ENCODE measurements around the gene KCNH1.

The KCNH1 gene

DNA sequence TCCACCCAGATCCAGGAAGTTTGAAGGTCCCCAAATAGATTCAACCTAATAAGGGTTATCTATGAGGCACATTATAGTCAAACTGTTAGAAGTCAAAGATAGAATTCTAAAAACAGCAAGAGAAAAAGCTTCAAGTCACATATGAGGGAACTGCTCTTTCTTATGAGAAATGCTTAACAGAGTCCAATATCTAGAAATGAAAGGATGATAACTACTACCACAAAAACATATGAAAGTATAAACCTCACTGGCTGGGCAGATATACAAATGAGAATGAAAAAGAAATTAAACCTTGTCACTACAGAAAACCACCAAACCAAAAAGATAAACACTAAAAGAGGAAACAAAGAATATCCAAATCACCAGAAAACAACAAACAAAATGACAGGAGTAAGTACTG, 201.8 kb downstream of the KCNH1 start:
- H3K9ac ChIP-seq (ENCODE audit: low read length): no peak overlapping the region
- H2AFZ ChIP-seq (ENCODE audit: low read depth, low read length): no peak overlapping the region
- H3K4me2 ChIP-seq (ENCODE audit: low read length): no peak overlapping the region
- H3K4me1 ChIP-seq (ENCODE audit: low read length): no peaks in the 10 kb centered on the region
- H3K9me3 ChIP-seq (ENCODE audit: insufficient read depth, low read length): no peaks in the 10 kb centered on the region
- no peak overlapping the region for H3K4me3 ChIP-seq (ENCODE audit: low read length)
- H3K36me3 ChIP-seq (replicated peaks; ENCODE audit: low read depth, low read length): no peaks in the 10 kb centered on the region
- H3K79me2 ChIP-seq (ENCODE audit: low read length): no peaks in the 10 kb centered on the region
- H3K27me3 ChIP-seq (ENCODE audit: low read depth, low read length): no peaks in the 10 kb centered on the region
- no peaks in the 10 kb centered on the region for H4K20me1 ChIP-seq (ENCODE audit: insufficient read depth, low read length)
- TF ChIP-seq, protein P1, sequence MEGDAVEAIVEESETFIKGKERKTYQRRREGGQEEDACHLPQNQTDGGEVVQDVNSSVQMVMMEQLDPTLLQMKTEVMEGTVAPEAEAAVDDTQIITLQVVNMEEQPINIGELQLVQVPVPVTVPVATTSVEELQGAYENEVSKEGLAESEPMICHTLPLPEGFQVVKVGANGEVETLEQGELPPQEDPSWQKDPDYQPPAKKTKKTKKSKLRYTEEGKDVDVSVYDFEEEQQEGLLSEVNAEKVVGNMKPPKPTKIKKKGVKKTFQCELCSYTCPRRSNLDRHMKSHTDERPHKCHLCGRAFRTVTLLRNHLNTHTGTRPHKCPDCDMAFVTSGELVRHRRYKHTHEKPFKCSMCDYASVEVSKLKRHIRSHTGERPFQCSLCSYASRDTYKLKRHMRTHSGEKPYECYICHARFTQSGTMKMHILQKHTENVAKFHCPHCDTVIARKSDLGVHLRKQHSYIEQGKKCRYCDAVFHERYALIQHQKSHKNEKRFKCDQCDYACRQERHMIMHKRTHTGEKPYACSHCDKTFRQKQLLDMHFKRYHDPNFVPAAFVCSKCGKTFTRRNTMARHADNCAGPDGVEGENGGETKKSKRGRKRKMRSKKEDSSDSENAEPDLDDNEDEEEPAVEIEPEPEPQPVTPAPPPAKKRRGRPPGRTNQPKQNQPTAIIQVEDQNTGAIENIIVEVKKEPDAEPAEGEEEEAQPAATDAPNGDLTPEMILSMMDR (IDR thresholded peaks at IDR 0.05; ENCODE audit: low read depth, low read length): no peak
- no peak for TF ChIP-seq EZH2phosphoT487 (IDR thresholded peaks at IDR 0.05; ENCODE audit: low read depth)
- no peak overlapping the region for H3K27ac ChIP-seq (ENCODE audit: low read length)

- Histone ChIP-seq H3K4me1 (ENCODE audit: low read length) (no peaks in the 10 kb centered on the region), H3K4me2 (ENCODE audit: low read length) (no peak overlapping the region), H4K20me1 (ENCODE audit: insufficient read depth, low read length) (no peaks in the 10 kb centered on the region), H3K4me3 (ENCODE audit: low read length) (no peak overlapping the region), H3K27me3 (ENCODE audit: low read depth, low read length) (0 out of 2 replicates have a peak, but pooled peaks cover 3% of the 10 kb centered on the region), H3K27ac (ENCODE audit: low read length) (no peak overlapping the region), H3K9ac (ENCODE audit: low read length) (no peak overlapping the region), H3K9me3 (ENCODE audit: insufficient read depth, low read length) (no peaks in the 10 kb centered on the region), H2AFZ (ENCODE audit: low read depth, low read length) (no peak overlapping the region), H3K79me2 (ENCODE audit: low read length) (no peaks in the 10 kb centered on the region), H3K36me3 (replicated peaks; ENCODE audit: low read depth, low read length) (no peaks in the 10 kb centered on the region)
- TF ChIP-seq, protein P1 (IDR thresholded peaks at IDR 0.05; ENCODE audit: low read depth, low read length): no peak
- TF ChIP-seq EZH2phosphoT487 (IDR thresholded peaks at IDR 0.05; ENCODE audit: low read depth): no peak
Observed at GRCh38 chr1:210922666-210923065, 211.3 kb downstream of the KCNH1 start.

DNA sequence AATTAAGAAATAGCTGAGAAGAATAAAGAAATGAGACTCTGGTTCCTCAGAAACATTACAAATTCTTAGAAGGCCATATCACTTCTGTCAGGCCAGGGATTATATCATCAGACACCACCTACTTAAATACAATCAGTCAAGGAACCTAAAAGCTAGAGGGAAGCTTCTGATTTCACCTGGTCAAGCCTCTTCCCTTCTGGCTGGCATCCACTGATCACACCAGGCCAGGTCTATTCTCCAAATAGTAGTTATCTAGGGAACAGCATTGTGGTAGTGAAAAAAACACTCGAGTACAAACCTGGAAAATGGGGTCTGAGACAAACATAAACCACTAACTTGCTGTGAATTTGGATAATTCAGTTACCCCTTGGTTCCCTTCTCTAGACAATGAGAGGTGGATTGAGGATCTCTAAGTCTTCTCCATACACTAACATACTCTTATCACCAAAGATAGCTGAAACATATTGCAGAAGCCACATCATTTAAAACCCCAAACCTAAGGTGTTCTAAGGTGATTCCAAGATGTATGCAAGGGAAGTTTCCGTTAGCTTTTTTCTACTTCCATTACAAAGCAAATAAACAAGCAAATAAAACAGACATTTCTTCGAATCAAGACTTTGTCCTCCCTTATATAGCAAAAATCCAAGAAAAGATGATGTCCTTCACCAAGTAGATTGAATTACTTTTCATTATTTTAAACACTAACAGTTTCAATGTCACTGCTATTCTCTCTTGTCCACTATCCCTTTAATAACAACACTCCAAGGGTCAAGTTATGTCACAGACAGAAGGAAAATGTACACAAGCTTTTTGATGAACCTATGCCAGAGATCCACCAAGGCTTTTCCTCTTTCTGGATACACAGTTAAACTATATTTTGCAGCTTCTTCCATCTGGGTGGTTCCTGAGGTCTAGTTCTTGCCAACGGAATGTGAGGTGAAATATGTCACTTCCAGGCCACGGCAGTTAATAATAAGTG, 212.9 kb downstream of the KCNH1 start:
- Histone ChIP-seq H4K20me1 (ENCODE audit: insufficient read depth, low read length) (no peaks in the 10 kb centered on the region), H3K27me3 (ENCODE audit: low read depth, low read length) (0 out of 2 replicates have a peak, but pooled peaks cover 6% of the 10 kb centered on the region), H3K4me1 (ENCODE audit: low read length) (no peaks in the 10 kb centered on the region), H2AFZ (ENCODE audit: low read depth, low read length) (no peak overlapping the region), H3K4me2 (ENCODE audit: low read length) (no peak overlapping the region), H3K9me3 (ENCODE audit: insufficient read depth, low read length) (no peaks in the 10 kb centered on the region), H3K79me2 (ENCODE audit: low read length) (no peaks in the 10 kb centered on the region), H3K9ac (ENCODE audit: low read length) (no peak overlapping the region), H3K4me3 (ENCODE audit: low read length) (no peak overlapping the region), H3K36me3 (replicated peaks; ENCODE audit: low read depth, low read length) (no peaks in the 10 kb centered on the region), H3K27ac (ENCODE audit: low read length) (no peak overlapping the region)
- TF ChIP-seq EZH2phosphoT487 (IDR thresholded peaks at IDR 0.05; ENCODE audit: low read depth): no peak
- TF ChIP-seq, protein P1 (IDR thresholded peaks at IDR 0.05; ENCODE audit: low read depth, low read length): no peak

GRCh38 chr1:210920258-210920657, 213.7 kb downstream of the KCNH1 start:
- Histone ChIP-seq H4K20me1 (ENCODE audit: insufficient read depth, low read length) (no peaks in the 10 kb centered on the region), H3K27me3 (ENCODE audit: low read depth, low read length) (peaks cover 7% of the 10 kb centered on the region; the same call in 1 of the 2 replicates), H3K9me3 (ENCODE audit: insufficient read depth, low read length) (no peaks in the 10 kb centered on the region), H3K4me3 (ENCODE audit: low read length) (no peak overlapping the region), H3K4me1 (ENCODE audit: low read length) (no peaks in the 10 kb centered on the region), H3K4me2 (ENCODE audit: low read length) (no peak overlapping the region), H3K27ac (ENCODE audit: low read length) (no peak overlapping the region), H3K9ac (ENCODE audit: low read length) (no peak overlapping the region), H3K36me3 (replicated peaks; ENCODE audit: low read depth, low read length) (no peaks in the 10 kb centered on the region), H2AFZ (ENCODE audit: low read depth, low read length) (no peak overlapping the region), H3K79me2 (ENCODE audit: low read length) (no peaks in the 10 kb centered on the region)
- no peak for TF ChIP-seq EZH2phosphoT487 (IDR thresholded peaks at IDR 0.05; ENCODE audit: low read depth)
- TF ChIP-seq, protein P1 (IDR thresholded peaks at IDR 0.05; ENCODE audit: low read depth, low read length): no peak

All from OCI-LY3 (cell line).